Nephron progenitor cell (in vitro differentiated cells): Measurements from ENCODE around the gene TMOD2.
A peak's percentile ranks its signal among the peaks of the same experiment; 100 is the strongest.

Experiments used
- DNase-seq: peaks from one replicate; pipeline ENCODE4 v3.0.0; 2021
- H3K27ac Mint-ChIP-seq: 2 replicates; pipeline ENCODE4 v1.8.0; 2021; ENCODE audit warnings: mild to moderate bottlenecking, moderate library complexity, mixed read lengths
- H3K27me3 Mint-ChIP-seq: 2 replicates; pipeline ENCODE4 v1.8.0; 2021; ENCODE audit warnings: mild to moderate bottlenecking, low read depth, mixed read lengths; ENCODE audit not compliant: poor library complexity
- H3K36me3 Mint-ChIP-seq: 2 replicates; pipeline ENCODE4 v1.8.0; 2021; ENCODE audit warnings: low read depth, mixed read lengths
- H3K4me1 Mint-ChIP-seq: 2 replicates; pipeline ENCODE4 v1.8.0; 2021; ENCODE audit warnings: mixed read lengths
- H3K4me3 Mint-ChIP-seq: 2 replicates; pipeline ENCODE4 v1.8.0; 2021; ENCODE audit warnings: mild to moderate bottlenecking, moderate library complexity, mixed read lengths
- H3K9me3 Mint-ChIP-seq: 2 replicates; pipeline ENCODE4 v1.8.0; 2021; ENCODE audit warnings: mild to moderate bottlenecking, moderate library complexity, mixed read lengths
- CTCF ChIP-seq: fragments of 200-600 bp; sonication (generic); IDR thresholded peaks from 2 replicates; pipeline ENCODE4 v1.5.0; 2021; ENCODE audit warnings: antibody characterized with exemption

Gene TMOD2

GRCh38 chr15:51833772-51834171 is 82.4 kb downstream of the TMOD2 start:
- H3K36me3 Mint-ChIP-seq, result peaks cover 4% of the 10 kb centered on the region
- H3K9me3 Mint-ChIP-seq, result no peaks in the 10 kb centered on the region
- peaks cover 40% of the 10 kb centered on the region for H3K4me1 Mint-ChIP-seq
- DNase-seq, result no peak
- H3K27ac Mint-ChIP-seq, result no peak overlapping the region
- no peak overlapping the region for H3K4me3 Mint-ChIP-seq
- TF ChIP-seq CTCF, result no peak
- H3K27me3 Mint-ChIP-seq, result no peaks in the 10 kb centered on the region

DNA sequence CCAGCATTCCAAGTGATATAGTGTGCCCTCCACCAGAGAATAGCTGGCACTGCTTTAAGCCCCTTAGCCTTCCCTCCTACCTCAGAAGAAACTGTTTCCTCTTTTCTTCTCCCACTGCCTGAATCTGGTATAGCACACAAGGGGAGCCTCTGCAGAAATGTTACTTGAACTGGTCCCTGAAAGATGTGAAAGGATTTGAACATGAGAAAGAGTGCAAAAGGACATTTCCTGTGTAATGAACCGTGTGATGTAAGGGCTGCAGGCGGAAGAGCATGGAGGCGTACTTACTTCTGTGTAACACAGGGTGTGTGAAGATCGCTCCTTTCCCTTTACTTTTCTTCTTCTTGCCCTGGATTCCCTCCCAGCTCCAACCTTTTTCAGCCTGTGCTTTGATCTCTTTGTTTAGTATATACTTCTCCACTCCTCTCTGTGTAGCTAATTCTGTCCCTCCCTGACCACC is 86.4 kb downstream of the TMOD2 start:
- Mint-ChIP-seq H3K36me3 (peaks cover 4% of the 10 kb centered on the region), H3K27ac (peak overlapping the region; percentile 21), H3K4me1 (peaks cover 26% of the 10 kb centered on the region), H3K27me3 (peaks cover under 1% of the 10 kb centered on the region), H3K4me3 (peak overlapping the region; percentile 27), H3K9me3 (no peaks in the 10 kb centered on the region)
- DNase-seq, result no peak
- no peak for TF ChIP-seq CTCF

DNA sequence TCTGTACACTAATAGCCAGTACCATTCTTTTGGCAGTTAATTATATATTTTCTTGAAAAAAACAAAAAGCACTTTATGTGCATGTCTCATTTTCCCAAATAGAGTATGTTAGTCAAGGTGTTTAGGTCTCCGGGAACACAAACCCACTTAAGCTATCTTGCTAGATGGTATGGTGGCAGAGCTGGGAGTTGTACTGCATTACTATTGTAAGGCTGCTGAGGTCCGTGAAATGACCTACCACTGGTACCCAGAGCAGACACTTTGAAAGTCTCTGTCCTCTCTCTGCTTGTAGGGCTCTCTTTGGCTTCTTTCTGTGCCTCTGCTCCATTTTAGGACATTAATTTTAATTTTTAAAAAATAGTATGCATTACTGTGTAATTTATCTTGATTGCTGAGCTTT is 86.9 kb downstream of the TMOD2 start:
- H3K4me3 Mint-ChIP-seq, result peak overlapping the region; percentile 27
- DNase-seq, result no peak
- no peak overlapping the region for H3K27ac Mint-ChIP-seq
- no peaks in the 10 kb centered on the region for H3K9me3 Mint-ChIP-seq
- H3K36me3 Mint-ChIP-seq, result peaks cover 3% of the 10 kb centered on the region
- peaks cover 31% of the 10 kb centered on the region for H3K4me1 Mint-ChIP-seq
- peaks cover 4% of the 10 kb centered on the region for H3K27me3 Mint-ChIP-seq
- no peak for TF ChIP-seq CTCF

DNA sequence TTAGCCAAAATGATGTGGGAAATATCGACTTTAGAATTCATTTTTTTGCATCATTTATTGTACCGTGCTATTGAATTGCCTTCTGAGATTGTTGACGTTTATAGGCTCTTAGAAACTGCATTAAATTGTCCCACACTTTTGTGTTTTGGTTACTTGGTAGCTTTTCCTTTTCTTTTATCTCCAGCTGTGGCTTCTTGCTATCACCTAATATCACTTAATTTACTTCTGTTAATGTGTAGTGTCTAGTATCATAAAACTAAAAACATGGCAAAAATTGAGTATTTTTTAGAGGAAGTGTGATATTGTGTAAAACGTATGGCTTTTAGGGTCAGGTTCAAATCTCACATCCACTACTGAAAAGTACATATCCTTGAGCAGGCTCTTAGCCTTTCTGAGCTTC is 89.3 kb downstream of the TMOD2 start:
- H3K4me1 Mint-ChIP-seq, result peaks cover 42% of the 10 kb centered on the region
- H3K4me3 Mint-ChIP-seq, result no peak overlapping the region
- peaks cover 4% of the 10 kb centered on the region for H3K27me3 Mint-ChIP-seq
- no peaks in the 10 kb centered on the region for H3K36me3 Mint-ChIP-seq
- DNase-seq, result no peak
- no peak for TF ChIP-seq CTCF
- H3K9me3 Mint-ChIP-seq, result no peaks in the 10 kb centered on the region
- H3K27ac Mint-ChIP-seq, result no peak overlapping the region

DNA sequence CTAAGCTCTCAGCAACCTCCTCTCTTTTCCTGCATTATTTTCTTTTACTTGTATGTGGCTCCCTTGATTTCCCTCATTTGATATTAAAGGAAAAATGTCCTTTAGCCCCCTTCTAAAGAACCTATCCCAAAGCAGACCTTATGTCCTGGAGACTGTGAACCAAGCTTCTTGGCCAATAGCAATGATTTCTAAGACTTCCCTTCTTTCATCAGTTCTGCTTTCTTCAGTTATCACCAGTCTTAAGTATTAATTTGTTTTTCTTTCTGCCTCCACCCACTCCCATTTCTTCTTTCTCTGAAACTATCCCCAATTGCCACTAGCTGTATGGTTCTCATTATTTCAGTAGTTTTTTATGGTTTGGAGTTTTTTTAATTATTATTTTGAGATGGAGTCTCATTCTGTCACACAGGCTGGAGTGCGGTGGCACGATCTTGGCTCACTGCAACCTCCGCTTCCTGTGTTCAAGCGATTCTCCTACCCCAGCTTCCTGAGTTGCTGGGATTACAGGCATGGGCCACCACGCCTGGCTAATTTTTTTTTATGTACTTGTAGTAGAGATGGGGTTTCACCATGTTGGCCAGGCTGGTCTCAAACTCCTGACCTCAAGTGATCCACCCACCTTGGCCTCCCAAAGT is 90.1 kb downstream of the TMOD2 start:
- Mint-ChIP-seq H3K4me1 (peaks cover 42% of the 10 kb centered on the region), H3K36me3 (no peaks in the 10 kb centered on the region), H3K9me3 (no peaks in the 10 kb centered on the region), H3K27me3 (peaks cover 4% of the 10 kb centered on the region), H3K4me3 (no peak overlapping the region), H3K27ac (no peak overlapping the region)
- no peak for DNase-seq
- no peak for TF ChIP-seq CTCF

DNA sequence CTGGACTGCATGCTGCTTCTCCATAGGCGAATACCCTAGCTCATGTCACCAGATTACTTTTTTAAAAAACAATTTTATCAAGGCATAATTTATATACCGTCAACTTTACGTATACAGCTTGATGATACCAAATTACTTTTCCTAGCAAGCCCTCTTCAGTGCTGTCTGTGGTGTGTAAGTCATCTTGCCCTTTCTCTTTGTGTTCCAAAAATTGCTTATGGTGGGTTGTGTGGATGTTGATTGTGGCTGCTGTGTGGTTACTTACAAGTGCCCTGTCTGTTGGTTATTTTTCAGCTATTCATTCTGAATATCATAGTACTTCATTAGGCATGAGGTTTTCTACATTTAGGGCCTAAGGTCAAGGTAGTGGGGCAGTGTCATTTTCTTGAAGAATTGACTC is 90.9 kb downstream of the TMOD2 start:
- Mint-ChIP-seq H3K36me3 (no peaks in the 10 kb centered on the region), H3K27ac (no peak overlapping the region), H3K9me3 (no peaks in the 10 kb centered on the region), H3K27me3 (peaks cover 4% of the 10 kb centered on the region), H3K4me1 (peaks cover 35% of the 10 kb centered on the region), H3K4me3 (no peak overlapping the region)
- no peak for DNase-seq
- TF ChIP-seq CTCF, result no peak
